Measurements from ENCODE around the gene FGF12.

Gene FGF12

DNA sequence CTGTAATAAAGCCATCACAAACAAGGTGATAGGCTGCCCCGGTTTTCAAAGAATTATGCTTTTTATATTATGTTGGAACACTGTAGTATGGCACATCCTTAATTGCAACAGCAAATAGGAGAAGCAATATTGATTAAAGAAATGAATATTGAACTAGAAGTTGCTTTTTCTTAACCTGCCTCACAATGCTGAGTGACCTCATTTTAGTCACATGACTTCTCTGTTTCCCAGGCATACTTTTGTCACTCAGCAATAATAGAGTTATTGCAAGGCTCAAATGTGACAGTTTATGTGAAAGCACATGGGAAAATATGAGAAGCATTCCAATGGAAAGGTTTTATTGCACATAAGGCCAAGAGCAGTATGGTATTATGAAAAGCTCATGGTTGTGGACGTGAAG lies 400.7 kb downstream of the FGF12 start:
- DNase-seq: no peak

DNA sequence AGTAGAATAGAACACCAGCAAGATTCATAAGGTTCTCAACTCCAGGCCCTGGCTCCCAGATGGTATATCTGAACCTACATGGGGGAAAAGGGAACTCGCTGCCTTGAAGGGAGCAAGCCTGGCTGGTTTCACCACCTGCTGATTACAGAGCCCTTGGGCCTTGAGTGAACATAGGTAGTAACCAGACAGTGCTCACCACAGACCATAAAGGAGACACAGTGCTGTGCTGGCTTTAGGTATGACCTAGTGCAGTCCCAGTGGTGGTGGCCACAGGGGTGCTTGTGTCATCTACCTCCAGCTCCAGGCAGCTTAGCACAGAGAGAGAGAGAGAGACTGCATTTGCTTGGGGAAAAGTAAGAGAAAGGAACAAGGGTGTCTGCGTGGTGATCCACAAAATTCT lies 409.8 kb downstream of the FGF12 start:
- DNase-seq: no peak

DNA sequence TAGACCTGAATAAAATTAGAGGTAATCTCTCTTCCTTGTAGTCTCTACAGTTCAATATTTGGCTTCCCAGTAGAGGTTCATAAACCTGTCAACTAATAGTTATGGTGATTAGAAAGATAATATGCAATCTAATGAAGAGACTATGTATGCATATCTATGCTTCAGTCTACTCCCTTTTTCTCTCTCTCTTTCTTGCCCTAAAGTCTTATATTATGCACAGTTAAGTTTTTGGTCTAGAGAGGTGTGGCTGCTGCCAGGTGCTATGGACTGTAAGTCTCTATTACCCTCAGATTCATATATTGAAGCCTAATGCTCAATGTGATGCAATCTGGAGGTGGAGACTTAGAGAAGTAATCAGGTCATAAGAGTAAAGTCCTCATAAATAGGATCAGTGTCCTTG lies 413.7 kb downstream of the FGF12 start:
- no peak for DNase-seq

DNA sequence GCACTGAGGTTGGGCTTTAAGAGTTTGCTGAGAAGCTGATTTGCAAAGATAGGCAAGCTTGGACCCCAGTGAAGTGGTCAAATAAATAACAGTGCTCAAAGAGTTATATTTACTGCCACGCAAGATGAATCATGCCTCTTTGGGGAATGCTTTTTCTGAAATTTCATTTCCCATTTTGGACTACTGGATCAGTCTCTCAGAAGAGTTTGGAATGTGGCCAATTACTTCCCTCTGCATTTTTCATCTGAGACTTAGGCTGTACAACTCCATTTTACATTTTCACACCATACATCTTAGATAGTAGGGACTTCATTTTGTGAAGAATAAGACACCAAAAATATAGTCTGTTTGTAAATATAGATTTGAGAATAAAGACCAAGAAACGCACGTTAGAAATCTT lies 419.7 kb downstream of the FGF12 start:
- DNase-seq: no peak

- DNase-seq: no peak
Measured at GRCh38 chr3:192303235-192303634, 424.1 kb downstream of the FGF12 start.

DNA sequence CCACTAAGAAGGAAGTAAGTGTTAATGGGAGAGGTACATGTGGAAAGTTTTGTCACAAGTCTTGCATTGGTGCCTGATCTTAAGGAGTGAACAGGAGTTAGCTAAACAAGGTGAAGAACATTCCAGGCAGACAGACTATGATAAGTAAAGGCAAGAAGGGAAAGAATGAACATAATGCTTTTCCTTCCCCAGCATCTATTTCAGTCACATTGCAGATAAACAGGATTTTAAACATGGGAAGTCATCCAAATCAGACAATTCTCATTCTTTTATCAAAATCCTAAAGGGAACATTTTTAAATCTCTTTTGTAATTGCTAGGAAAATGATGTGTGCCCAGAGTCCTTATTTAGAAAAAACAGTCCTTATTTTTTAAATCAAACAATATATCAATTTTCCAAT lies 424.6 kb downstream of the FGF12 start:
- no peak for DNase-seq

- DNase-seq: no peak
Measured at GRCh38 chr3:192299921-192300320, 427.4 kb downstream of the FGF12 start.

DNA sequence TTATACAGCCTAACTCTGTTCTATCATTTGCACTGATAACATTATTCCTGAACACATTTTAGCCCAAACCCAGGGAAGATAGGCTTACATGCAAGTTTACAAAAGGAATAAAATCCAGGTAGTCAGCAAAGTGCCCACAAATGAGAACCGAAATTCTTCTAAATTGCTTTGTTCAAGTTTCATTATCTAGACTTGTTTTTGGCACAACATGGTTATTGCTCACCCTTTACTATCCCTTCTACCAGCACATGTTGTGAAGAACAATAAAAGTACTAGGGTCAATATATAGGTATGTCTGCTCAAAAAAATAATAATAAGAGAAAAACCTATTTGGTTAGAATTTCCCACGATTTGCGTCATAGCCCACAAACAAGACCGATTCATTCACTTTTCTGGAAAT lies 430.5 kb downstream of the FGF12 start:
- no peak for DNase-seq

DNA sequence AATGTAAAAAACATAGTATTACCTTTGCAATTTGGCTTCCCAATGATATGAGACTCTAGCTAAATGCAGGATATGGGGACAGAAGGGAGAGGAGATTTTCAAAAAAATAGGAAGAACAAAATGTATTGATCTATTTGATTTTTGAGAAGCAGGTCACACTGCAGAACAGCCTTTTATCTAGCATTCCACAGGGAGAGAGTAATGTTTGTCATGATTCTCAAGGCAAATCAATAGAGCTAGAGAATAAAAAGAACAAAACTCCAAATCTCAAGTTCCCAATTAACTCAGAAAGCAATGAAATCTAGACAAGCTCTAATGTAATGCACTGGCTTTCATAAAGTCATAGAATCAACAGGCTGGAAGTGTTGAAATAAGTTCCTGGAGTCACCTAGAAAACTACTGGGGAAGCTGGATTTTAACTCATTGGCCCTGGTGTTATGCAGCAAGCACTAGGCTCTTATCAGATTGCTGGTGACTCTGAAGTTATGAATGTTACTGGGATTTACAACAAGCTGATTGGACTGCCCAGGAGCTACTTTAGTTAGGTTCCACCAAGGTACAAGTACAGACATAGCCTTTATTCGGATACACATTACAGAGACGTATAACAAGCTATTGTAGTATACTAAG lies 442.8 kb downstream of the FGF12 start:
- no peak for DNase-seq

DNA sequence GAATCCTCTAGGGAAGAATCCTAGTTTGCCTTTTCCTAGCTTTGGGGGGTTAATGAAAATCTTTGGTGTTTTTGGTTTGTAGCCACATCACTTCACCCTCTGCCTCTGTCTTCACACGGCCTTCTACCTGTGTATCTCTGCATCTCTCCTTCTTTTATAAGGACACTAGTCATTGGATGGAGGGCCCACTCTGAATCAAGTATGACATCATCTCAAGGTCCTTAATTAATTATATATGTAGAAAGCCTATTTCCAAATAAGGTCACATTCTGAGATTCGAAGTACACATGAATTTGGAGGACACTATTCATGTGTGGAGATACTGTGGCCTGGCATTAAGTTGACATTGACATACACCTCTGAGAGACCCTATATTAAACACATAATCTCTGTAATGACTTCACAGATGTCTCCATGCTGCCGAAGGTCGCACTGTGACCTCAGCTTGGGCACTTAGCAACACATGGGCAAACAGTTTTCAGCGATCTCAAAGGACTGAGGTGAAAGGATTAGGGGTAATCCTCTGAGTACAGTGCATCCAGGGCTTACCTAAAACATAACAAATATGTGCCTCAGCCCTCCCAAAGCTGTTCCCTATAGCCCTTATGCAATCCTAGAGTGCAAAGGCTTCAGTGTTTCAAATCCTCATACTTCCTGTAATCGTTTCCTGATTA lies 446.0 kb downstream of the FGF12 start:
- DNase-seq: no peak

DNA sequence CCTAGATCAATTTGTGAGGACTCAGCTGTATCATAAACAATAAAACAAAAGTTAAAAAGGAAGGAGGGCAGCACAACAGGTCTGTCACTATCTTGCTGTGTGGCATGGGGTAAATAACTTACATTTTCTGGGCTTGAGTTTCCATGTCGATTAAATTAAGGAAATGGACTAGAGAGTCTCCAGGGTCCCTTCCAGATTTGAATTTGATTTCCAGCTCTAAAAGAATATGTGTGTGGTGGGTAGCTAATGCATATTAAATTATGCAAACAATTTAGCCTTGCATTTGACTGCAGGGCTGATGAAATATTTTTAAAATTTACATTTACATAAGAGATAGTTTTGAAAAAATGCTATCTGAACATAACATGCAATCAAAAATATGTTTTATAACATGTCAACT lies 447.7 kb downstream of the FGF12 start:
- DNase-seq: no peak

DNA sequence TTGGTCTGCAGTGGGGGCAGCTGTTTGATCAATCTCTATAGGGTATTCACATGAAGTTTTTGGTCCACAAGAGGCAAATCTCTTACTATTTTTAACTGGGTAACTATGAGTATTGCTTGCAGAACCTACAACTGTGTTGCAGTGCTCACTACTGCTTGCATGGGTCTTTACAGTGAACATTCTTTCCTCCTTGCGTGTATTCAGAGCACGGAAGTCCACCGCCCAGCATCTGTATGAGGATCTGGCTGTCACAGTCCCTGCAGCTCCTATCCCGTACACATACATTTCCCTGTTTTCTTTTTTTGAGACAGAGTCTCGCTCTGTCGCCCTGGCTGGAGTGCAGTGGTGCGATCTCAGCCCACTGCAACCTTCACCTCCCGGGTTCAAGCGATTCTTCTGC lies 449.9 kb downstream of the FGF12 start:
- no peak for DNase-seq

GRCh38 chr3:192275741-192276355 lies 451.5 kb downstream of the FGF12 start:
- no peak for DNase-seq

DNA sequence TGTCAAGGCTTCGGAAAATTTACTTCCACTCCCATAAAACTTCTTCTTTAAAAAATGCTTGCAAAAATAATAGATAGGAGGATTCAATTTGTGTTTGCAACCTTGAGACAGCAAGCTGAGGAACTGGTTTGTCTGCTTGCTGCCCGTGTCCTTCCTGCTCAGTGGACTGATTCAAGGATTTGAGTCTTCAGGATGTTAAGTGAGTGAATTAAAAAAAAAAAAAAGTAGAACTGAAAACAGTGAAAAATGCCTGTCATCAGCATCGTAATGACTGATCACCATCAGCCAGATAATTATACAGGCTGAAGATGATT lies 453.7 kb downstream of the FGF12 start:
- DNase-seq: no peak

DNA sequence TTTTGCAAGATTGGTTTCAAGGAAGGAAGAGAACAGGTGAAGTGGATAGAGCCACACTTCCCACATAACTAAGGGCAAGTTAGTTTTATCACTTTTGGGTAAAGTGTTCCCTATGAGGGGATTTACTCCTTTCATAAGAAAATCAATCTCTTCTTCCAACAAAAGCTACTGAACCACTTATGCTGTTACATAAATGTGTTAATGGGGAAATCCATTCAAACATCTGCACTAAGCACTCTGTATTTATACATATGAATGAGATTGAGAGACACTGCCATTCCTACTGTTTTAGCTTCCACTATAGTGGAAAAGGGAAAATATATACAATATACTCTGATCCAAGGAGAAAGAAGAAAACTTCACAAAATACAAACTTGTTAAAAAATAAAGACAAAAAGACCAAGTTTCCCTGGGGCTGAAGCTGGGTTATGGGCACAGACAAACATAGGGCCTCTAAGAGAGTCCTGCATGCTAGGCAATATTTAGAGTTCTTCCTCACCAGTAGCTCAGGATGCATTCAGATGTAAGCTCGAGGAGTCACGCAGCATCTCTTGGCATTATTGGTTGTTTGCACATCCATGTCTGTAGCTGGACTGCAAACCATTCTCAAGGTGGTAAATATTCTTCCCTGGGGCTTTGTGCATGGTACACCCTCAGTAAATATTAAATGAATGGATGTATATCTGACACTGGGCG lies 454.2 kb downstream of the FGF12 start:
- DNase-seq: no peak

DNA sequence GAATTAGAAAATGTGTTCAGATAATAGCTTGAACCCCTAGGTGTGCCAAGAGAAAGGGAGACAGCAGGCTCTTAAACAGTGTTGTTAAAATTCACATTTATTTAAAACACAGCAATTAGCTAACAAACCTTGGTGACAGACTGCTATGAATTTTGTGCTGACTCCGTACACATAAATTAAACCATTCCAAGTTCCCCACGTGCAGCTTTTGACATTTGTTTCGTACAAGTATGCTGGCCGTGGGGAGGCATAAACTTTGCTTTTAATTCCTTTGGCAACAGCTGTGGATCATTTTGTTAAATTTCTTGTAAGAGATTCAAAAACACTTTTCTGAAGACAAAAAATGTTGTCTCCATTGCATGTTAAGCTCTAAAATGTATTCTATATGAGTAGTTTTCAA lies 465.3 kb downstream of the FGF12 start:
- DNase-seq: no peak

DNA sequence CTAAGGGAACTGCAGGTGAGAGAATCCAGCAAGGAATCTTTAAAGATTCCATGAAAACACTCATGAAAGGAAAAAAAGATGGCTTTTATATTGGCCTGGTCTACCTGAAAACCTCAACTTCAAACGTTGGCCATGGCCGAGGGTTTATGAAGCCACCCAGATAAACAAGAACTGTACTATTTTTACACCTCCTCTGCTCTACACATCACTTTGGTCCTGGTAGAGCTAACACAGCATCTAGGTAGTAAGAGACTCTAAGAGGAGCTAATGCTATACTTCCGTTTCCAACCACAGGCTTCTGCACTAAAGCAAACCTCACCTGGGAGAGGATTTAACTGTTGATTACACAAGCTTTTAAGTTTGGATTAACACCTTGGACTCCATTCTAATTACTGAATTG lies 466.2 kb downstream of the FGF12 start:
- no peak for DNase-seq

DNA sequence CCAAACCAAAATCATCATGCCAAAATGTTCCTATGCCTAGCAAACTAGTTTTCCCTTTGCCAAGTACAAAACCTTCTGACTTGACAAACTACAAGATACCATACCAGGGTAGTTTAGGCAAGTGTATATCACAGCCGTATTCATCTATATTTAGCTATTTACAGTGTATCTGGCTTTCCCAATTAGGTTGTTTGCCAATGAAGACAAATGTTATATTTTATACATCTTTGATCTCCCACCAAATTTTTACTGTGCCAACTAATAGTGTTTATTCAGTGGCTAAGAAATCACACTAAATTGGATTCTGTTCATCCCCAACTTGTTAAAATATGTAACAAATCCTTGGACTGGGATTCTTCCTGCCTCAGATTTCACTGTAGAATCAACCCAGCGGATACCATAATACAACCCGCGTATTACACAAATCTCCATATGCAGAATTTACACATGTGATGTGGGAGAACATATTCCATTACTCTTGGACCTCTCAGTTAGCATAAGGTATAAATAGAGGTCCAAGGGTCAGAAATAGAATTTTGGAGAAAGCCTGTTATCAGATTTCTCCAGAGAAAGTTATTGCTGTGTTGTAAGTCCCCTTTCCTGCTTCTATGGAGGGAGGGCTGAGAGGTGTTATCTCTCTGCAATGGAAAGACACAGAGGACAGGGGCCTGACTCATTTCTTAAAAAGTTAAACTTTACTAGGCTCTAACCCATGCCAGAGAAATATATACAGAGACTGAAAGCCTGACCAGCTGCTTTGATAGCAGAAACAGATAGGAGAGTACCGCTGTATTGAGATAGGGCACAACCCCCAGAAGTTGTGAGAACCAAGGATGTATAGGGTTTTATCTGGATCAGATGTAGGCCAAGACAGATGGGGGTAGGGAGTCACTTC lies 467.0 kb downstream of the FGF12 start:
- no peak for DNase-seq

DNA sequence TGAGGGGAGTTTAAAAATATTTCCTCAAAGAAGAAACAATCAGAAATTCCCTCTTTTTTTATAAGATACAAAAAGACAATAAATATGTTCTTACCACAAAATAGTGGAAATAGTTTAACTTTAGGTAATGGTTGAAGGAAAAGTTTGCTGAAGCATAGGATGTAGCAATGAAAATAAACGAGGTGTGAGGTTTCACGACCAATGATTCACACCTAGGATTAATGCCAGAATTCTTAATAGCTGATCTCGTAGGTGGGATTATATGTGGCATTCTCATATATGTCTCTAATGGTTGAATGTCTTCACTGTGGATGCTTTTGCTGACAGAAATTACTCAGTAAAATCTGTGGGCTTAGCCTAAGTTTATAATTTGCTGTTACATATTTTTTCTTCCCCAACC lies 467.7 kb downstream of the FGF12 start:
- no peak for DNase-seq

- no peak for DNase-seq
Measured at GRCh38 chr3:192258721-192259120, 468.6 kb downstream of the FGF12 start.

- no peak for DNase-seq
Measured at GRCh38 chr3:192255839-192256238, 471.5 kb downstream of the FGF12 start.

- no peak for DNase-seq
Measured at GRCh38 chr3:192253138-192253887, 474.0 kb downstream of the FGF12 start.

Measured in NCI-H2081 treated with DMSO at 0.1 percent for 48 hours (cell line).